ENCODE data around the gene ZNF430.
"Not testable (repeated sequence)": the region's sequence is repeated elsewhere in the genome, so short reads cannot be mapped to it uniquely, and the experiment has no call there.

Gene ZNF430

DNA sequence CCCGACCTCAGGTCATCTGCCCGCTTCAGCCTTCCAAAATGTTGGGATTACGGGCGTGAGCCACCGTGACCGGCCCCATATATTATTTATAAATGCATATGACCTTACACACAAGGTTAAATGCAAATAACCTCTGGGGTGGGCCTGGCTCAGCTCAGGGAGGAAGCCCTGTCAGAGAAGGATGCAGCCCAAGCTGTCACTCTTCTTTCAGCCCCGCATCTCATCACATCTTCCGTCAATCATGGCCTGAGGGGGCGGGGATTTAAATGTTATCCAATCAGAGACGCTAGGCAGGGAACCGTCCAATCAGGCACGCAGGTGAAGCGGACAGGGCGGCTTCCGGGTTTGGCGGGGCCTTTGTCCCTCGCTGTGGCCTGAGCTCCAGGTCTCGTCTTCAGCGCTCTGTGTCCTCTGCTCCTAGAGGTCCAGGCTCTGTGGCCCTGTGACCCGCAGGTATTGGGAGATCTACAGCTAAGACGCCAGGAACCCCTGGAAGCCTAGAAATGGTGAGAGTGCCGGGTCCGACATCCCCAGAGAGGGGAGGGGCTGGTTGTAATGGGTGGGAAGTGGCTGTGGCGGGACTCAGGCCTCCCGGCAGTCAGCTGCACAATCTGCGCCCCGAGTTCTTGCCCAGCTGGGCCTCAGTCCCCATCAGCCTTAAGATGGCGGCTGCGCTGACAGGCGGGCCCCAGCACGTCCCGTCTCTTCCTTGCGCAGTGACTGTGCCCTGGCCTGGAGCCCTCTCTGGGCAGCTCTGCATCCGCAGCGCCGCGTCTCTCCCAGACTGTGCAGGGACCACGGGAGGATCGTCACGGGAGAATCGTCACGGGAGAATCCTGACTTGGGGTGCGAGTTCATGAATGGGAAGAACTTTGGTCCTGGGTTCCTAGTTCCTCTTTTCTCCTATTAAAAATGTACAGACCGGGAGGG lies at the start of gene ZNF430:
ZNF430 (plus strand) TSS at position 360 of the 930 bp plus-strand sequence; CDS start at position 504, 144 bp downstream.
- peak; percentile 93 for DNase-seq

DNA sequence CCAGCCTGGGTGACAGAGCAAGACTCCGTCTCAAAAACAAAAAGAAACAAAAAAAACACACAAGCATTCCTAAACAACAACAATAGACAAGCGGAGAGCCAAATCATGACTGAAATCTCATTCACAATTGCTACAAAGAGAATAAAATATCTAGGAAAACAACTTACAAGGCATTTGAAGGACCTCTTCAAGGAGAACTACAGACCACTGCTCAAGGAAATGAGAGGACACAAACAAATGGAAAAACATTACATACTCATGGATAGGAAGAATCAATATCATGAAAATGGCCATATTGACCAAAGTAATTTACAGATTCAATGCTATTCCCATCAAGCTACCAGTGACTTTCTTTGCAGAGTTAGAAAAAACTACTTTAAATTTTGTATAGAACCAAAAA lies 27.7 kb upstream of the ZNF430 start:
- DNase-seq, result not testable (repeated sequence)

DNA sequence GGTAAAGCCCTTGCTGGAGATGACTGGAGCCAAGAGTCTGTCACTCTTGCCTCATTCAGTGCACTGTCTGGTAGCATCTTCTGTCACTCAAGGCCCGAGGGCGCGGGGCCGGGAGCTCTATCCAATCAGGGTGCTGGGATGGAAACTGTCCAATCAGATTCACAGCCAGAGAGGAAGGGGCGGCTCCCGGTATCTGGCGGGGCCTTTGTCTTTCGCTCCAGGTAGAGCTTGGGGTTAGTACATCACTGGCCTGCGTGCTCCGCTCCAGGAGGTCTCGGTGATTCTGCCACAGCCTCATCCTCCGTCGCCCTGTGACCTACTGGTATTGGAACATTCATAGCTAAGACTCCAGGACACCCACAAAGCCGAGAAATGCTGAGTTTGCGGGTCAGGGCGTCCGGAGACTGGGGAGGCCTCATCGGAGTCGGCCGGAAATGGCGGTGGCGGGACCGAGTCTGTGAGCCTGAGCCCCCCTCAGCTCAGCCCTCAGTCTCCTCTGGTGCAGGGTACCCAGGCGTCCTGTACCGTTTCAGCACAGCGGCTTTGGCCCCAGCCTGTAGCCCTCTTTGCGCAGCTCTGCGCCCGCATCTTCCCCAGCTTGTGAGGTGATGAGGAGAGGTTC lies 20.6 kb upstream of the ZNF430 start:
- DNase-seq, result peak; percentile 75

DNA sequence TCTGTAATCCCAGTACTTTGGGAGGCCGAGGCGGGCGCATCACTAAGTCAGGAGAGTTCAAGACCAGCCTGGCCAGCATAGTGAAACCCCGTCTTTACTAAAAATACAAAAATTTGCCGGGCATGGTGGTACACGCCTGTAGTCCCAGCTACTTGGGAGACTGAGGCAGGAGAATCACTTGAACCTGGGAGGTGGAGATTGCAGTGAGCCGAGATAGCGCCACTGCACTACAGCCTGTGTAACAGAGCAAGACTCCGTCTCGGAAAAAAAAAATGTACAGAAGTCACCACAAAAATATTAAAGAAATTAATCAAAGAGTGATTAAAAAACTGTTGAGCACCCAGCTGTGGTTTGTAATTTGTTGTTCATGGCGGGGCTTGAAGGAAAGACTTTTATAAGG lies 781 bp downstream of the ZNF430 start:
- not testable (repeated sequence) for DNase-seq

DNA sequence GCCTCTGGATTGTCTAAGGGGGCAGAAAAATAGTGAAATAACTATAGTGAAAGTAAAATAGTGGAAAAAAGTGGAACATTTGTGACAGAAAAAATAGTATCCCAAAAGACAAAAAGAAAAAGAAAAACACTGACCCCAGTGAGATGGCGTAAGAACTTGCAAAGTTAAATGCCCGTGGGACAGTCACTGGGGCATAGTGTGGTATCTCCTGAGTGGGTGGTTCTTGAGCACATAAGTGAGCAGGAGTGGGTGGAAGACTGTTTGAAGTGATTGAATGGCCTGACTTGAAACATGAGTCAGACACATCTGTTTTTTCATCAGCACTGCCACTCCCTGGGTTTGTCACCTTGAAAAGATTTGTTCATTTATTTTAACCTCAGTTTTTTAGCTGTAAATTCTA lies 2.5 kb downstream of the ZNF430 start:
- peak; percentile 20 for DNase-seq

DNA sequence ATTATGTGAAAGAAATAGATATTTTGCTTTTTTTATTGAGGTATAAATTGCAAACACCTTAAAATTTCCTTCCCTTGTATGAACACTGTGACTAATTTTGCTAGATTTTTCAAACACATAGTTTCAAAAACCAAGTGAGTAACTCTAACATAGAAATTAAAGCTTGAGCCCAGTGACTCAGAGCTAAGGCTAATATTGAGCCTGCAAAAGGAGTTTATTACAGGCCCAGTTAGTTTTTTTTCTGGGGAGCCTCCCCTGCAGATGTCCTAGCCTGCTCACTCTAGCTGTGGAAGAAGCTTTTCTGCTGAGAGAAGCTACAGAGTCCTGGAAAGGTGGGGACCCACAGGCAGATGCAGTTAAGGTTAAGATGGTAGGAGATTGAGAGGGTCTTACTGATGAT lies 3.4 kb downstream of the ZNF430 start:
- no peak for DNase-seq

DNA sequence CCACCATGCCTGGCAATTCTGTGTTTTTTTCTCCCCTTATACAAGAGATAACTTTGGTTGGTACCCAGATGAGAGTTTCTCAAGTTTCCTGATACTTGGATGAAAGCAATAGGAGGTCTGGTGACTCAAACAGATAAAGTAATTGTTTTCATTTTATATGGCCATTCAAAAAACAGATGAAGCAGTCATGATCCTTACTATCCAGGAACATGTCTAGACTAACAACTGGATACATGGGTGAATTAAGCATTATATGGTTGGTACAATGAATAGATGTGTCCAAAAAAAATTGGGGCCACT lies 8.5 kb downstream of the ZNF430 start:
- no peak for DNase-seq

DNA sequence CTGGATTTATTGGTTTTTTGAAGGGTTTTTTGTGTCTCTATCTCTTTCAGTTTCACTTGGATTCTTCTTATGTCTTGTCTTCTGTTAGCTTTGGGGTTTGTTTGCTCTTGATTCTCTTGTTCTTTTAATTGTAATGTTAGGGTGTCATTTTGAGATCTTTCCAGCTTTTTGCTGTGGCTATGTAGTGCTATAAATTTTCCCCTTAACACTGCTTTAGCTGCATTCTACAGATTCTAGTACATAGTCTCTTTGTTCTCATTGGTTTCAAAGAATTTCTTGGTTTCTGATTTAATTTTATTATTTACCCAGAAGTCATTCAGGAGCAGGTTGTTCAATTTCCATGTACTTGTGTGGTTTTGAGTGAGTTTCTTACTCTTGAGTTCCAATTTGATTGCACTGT lies 24.6 kb downstream of the ZNF430 start:
- no peak for DNase-seq

DNA sequence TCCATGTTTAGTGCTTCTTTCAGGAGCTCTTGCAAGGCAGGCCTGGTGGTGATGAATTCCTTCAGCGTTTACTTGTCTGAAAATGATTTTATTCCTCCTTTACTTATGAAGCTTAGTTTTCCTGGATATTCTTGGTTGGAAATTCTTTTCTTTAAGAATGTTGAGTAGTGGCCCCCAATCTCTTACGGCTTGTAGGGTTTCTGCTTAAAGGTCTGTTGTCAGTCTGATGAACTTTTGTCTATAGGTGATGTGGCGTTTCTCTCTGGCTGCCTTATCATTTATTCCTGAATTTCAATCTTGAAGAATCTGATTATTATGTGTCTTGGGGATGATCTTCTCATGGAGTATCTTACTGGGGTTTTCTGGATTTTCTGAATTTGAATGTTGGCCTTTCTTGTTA lies 26.0 kb downstream of the ZNF430 start:
- DNase-seq, result no peak

DNA sequence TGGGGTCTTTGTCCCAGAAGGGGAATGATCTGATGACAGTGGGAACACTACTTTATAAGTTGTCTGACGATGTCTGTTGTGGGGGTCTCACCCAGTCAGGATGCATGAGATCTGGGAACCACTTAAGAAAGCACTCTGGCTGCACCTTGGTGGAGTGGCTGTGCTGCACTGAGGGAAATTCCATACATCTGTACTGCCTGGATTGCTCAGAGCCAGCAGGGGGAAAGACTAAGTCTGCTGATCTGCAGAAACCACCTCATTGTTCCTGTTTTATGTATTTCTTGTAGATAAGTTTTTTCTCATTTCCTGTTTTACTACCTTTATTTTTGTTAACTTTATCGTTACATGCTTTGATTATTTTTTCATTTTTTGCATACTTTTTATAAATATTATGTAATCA lies 27.3 kb downstream of the ZNF430 start:
- DNase-seq, result no peak

DNA sequence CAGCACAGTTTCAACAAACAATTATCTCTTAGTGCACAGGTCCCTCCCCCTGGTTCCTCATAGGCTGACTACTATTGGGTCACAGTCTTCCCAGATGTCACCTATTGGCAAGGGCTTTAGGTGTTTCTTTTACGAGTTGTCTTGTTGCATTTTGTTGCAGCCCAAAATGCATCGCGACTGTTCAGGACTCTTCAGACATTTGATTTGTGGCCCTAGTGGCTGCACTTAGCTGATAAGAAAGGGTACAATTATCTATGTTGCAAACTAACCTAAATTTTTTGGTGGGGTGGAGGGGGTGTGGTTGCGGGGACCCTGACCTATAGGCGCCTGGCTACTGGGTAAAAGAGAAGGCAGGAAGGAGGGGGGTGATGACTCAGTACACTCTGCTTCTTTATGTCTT lies 32.4 kb downstream of the ZNF430 start:
- no peak for DNase-seq

DNA sequence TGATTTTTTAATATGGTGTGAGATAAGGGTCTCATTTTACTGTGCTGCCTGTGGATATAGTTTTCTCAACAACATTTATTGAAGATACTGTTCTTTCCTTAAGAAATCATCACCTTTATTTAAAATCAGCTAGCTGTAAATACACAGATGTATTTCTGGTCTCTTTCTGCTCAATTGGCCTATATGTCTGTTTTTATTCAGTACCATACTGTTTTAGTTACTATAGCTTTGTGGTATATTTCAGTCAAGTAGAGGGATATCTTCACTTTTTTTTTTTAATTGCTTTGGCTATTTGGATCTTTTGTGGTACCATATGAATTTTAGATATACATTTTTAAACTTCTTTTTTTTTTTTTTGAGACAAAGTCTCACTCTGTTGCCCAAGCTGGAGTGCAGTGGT lies 44.9 kb downstream of the ZNF430 start:
- DNase-seq, result no peak

DNA sequence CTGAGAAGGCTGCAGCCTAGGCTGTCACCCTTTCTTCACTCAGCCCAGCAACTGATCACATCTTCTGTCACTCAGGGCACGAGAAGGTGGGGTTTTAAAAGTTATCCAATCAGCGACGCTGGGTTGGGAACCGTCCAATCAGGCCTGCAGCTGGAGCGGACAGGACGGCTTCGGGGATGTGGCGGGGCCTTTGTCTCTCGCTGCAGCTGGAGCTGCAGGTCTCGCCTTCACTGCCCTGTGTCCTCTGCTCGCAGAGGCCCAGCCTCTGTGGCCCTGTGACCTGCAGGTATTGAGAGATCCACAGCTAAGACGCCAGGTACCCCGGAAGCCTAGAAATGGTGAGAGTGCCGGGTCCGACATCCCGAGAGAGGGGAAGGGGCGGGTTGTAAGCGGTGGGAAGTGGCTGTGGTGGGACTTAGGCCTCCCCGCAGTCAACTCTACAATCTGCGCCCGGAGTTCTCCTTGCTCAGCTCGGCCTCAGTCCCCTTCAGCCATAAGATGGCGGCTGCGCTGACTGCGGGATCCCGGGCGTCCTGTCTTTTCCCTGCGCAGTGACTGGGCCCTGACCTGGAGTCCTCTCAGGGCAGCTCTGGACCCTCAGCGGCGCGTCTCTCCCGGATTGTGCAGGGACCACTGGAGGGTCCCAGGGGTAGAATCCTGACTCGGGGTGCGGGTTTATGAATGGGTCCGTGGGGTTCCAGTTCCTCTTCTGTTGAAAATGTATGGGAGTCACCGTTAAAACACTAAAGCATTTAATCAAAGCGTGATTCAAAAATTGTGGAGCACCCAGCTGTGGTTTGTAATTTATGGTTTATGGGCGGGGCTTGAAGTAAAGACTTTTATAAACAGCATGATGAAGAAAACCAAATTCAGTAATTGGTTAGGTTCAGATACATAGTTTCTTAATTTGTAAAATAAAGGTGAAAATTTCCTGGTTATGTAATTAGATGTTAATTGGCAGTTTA lies 61.8 kb downstream of the ZNF430 start, which contains the start of gene ZNF714:
ZNF714 (plus strand) TSS at position 193 of the 965 bp plus-strand sequence. CDS start 16,066 bp downstream, outside the sequence.
- DNase-seq, result peak; percentile 83

DNA sequence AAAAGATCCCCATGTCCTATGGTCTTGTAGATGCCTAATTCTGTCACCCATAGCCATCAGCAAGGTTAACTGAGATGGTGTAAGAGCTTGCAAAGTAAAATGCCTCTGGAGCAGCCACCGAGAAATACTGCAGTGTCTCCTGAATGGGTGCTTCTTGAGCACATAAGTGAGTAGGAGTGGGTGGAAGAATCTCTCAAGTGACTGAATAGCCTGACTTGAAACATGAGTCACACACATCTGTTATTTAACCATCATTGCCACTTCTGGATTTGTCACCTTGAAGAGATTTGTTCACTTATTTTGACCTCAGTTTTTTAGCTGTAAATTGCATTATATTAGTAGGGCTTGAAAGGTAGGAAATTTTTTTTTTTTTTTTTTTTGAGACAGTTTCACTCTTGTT lies 63.9 kb downstream of the ZNF430 start:
- no peak for DNase-seq

DNA sequence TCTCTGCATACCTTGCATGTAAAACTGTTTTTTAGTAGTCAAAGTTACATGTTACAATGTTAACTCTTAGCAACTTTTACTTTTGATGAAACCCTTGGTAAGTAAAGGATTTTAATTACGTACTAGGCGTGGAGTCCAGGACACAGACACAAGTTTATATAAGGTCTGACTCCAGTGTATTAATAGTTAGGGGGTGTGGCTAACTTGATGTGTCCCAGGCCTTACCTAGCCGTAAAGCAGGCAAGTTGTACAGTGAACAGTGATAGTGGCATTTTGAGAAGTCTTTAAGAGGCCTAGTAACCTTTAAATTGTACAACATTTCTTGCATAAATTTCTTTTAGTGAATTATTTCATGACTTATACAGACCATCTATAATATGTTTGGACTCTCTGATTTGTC lies 67.4 kb downstream of the ZNF430 start:
- no peak for DNase-seq

DNA sequence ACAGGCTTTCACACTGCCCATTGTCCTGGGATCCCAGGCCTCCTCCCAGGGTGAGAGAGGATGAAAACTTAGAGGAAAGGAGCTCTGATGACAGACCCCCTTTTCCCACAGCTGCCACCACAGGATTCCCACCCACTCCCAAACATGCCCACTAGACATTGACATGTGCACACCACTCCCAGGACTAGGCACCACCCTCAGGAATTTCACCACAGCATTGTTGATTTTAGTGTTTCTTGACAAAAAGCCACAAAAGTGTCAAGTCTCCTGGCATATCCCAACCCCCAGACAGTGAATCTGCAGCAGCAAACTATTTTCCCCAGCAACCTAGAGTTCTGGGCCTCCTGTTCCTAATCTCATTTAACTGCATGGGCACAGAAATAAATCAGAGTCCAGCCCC lies 71.7 kb downstream of the ZNF430 start:
- no peak for DNase-seq

DNA sequence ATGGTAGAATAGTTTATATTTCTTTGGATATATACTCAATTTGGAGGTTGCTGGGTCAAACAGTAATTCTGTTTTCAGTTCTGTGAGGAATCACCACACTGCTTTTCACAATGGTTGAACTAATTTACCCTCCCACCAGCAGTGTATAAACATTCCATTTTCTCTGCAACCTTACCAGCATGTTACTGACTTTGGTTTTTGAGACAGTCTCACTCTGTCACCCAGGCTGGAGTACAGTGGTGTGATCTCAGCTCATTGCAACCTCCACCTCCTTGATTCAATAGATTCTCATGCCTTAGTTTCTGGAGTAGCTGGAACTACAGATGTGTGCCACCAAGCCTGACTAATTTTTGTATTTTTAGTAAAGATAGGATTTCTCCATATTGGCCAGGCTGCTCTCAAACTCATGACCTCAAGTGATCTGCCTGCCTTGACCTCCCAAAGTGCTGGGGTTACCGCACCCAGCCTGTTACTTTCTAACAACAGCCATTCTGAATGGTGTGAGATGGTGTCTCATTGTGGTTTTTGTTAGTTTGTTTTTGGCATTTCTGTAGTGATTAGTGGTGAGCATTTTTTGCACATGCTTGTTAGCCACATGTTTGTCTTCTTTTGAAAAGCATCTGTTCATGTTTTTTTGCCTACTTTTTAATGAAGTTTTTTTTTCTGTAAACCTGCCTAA lies 74.0 kb downstream of the ZNF430 start:
- DNase-seq, result no peak

DNA sequence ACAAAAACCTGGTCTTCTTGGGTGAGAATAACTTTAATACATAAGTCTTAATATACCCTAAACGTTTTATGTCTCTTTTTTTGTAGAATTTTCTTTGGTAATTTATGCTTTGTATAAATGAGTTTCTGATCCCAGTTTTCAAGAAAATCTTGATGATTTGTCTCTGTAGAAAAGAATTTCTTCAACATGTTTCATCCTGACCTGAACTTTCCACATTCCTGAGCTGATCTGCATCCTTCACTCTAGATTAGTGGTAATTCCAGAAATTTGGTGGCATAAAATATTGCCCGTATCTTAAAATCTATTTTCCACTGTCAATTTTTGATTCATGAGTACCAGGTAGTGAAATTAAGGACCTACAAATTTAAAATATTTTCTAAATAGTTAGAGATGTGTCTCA lies 77.8 kb downstream of the ZNF430 start:
- no peak for DNase-seq

DNA sequence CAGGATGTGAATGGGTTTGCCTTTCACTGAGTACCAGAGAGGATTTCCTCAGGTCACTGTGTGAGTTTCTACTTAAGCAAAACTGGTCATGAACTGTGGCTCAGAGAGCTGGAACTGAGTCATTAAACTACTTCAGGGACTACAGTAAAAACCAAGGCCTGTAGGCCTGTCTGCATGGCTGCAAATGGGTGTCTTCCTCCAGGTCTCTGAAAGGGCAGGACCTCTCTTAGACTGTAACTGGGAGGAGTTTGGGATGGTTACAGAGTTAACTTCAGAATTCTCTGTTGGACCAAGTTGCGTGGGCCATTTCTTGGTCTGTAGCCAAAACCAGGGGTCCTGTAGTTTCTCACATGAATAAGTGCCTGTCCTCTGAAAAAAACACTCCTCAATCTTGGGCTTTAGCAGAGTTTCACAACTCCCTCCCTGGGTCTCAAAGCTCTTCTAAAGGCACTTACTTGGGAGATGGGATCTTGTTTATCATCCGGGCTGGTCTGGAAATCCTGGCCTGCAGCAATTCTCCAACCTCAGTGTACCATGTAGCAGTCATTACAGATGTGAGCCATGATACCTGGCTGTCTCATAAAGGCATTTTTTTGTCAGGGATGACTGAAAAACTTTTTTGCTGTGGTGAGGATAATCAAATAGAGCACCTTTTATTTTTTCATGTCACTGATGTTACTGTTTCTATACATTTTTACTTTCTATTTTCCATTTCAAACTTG lies 81.2 kb downstream of the ZNF430 start:
- no peak for DNase-seq

DNA sequence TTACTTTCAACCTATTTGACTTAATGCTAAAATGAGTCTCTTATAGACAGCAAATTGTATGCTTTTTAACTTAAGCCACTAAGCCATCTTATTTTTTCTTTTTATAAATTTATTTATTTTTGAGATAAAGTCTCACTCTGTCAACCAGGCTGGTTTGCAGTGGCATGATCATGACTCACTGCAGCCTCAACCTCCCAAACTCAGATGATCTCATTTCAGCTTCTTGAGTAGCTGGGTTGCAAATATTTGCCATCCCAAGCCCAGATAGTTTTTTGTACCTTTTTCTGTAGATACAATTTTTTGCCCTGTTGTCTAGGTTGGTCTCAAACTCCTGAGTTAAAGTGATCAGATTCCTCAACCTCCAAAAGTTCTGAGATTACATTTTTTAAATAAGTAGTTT lies 88.7 kb downstream of the ZNF430 start:
- DNase-seq, result peak; percentile 27
